BJ (cell line): Measurements from ENCODE around the gene TUBG2. TPM values are rescaled to one million over a fixed set of nuclear protein-coding genes. Genes with fewer than 3 reads are reported as not detected.
A peak's percentile ranks its signal among the peaks of the same experiment; 100 is the strongest.
"Not testable (repeated sequence)": the region's sequence is repeated elsewhere in the genome, so short reads cannot be mapped to it uniquely, and the experiment has no call there.

Experiments used
- CTCF ChIA-PET: fragments of 350-600 bp; formaldehyde crosslinking; extraction: SDS; loops from one replicate; lab custom pipeline; 2021; ENCODE audit warnings: antibody characterized with exemption, inconsistent platforms; lab: Yijun Ruan, JAX
- POLR2A ChIA-PET: fragments of 300-600 bp; sonication (Branson Sonifier 250); formaldehyde crosslinking; extraction: SDS; loops from one replicate; lab custom pipeline; 2021; ENCODE audit warnings: antibody characterized with exemption; lab: Charles Lee
- DNase-seq: peaks from one replicate; pipeline ENCODE4 v3.0.0-alpha.2; 2011; ENCODE audit warnings: low read depth
- H3K27me3 ChIP-seq: 2 replicates; pipeline ENCODE4 v1.6.0; 2011; ENCODE audit warnings: low read length; ENCODE audit not compliant: control insufficient read depth, insufficient read depth
- H3K36me3 ChIP-seq: 2 replicates; pipeline ENCODE4 v1.5.1; 2011; ENCODE audit warnings: low read length; ENCODE audit not compliant: control insufficient read depth, insufficient read depth
- H3K4me3 ChIP-seq: 2 replicates; pipeline ENCODE4 v1.5.1; 2011; ENCODE audit warnings: low read depth, mild to moderate bottlenecking, control low read depth, low read length
- polyA plus RNA-seq: library from polyadenylated mRNA; depleted of rRNA; stranded (reverse); fragments of >200 nt; gene quantifications from 2 replicates; pipeline ENCODE4 v1.2.3, GENCODE V29; 2011
- TF ChIP-seq, protein P1 (sequence below): IDR thresholded peaks from 2 replicates; pipeline ENCODE4 v1.5.1; 2011; ENCODE audit warnings: low read depth, mild to moderate bottlenecking, control low read depth, inconsistent platforms, low read length, moderate library complexity; ENCODE audit not compliant: insufficient read depth

The TUBG2 gene
- polyA plus RNA-seq, 1 experiment = 15.1 TPM

- H3K36me3 ChIP-seq = peaks cover 9% of the 10 kb centered on the region
- no peak for DNase-seq
- TF ChIP-seq, protein P1, sequence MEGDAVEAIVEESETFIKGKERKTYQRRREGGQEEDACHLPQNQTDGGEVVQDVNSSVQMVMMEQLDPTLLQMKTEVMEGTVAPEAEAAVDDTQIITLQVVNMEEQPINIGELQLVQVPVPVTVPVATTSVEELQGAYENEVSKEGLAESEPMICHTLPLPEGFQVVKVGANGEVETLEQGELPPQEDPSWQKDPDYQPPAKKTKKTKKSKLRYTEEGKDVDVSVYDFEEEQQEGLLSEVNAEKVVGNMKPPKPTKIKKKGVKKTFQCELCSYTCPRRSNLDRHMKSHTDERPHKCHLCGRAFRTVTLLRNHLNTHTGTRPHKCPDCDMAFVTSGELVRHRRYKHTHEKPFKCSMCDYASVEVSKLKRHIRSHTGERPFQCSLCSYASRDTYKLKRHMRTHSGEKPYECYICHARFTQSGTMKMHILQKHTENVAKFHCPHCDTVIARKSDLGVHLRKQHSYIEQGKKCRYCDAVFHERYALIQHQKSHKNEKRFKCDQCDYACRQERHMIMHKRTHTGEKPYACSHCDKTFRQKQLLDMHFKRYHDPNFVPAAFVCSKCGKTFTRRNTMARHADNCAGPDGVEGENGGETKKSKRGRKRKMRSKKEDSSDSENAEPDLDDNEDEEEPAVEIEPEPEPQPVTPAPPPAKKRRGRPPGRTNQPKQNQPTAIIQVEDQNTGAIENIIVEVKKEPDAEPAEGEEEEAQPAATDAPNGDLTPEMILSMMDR = peak; percentile 17; the same call in 1 of the 2 replicates
- ChIA-PET CTCF (interaction anchor here (1.7 kb wide), 1 partner anchor 62 kb away, joined by 6 read pairs; no protein-coding TSS in a partner anchor), POLR2A (no interaction called here)
- no peaks in the 10 kb centered on the region for H3K27me3 ChIP-seq
- H3K4me3 ChIP-seq = no peak overlapping the region
Measured at GRCh38 chr17:42618442-42619150, 40.5 kb upstream of the TUBG2 start.

GRCh38 chr17:42621987-42622386 lies 37.1 kb upstream of the TUBG2 start:
- H3K27me3 ChIP-seq, H3K4me3 ChIP-seq, H3K36me3 ChIP-seq, DNase-seq, POLR2A ChIA-PET: not testable (repeated sequence)
- CTCF ChIA-PET = interaction anchor here (1.1 to 1.8 kb wide), 2 partner anchors 13 to 202 kb away, joined by 4 to 8 read pairs; partner anchors contain the start of genes BECN1, RETREG3 and TUBG1

DNA sequence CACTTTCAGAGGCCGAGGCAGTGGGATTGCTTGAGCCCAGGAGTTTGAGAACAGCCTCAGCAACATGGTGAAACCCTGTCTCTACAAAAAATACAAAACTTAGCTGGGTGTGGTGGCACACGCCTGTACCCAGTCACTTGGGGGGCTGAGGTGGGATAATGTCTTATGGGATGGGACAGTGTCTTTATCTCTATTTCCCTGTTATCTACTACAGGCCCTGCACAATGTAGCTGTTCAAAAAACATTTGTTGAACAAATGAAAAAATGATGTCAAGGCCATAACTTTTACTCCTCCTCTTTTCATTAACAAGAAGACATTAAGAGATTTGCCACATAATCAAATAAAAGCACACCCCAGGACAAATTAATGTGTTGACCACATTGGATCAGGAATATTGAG lies 35.8 kb upstream of the TUBG2 start:
- DNase-seq = no peak
- TF ChIP-seq, protein P1 = no peak
- ChIA-PET POLR2A (interaction anchor here (0.6 kb wide), 1 partner anchor 16 kb away, joined by 8 read pairs; no protein-coding TSS in a partner anchor), CTCF (interaction anchor here (0.6 to 1.8 kb wide), 5 partner anchors 14 to 1138 kb away, joined by 3 to 8 read pairs (median 3); partner anchors contain the start of genes RETREG3 and TUBG1)
- no peaks in the 10 kb centered on the region; the same call in 1 of the 2 replicates for H3K27me3 ChIP-seq
- H3K4me3 ChIP-seq = no peak overlapping the region
- H3K36me3 ChIP-seq = no peaks in the 10 kb centered on the region

DNA sequence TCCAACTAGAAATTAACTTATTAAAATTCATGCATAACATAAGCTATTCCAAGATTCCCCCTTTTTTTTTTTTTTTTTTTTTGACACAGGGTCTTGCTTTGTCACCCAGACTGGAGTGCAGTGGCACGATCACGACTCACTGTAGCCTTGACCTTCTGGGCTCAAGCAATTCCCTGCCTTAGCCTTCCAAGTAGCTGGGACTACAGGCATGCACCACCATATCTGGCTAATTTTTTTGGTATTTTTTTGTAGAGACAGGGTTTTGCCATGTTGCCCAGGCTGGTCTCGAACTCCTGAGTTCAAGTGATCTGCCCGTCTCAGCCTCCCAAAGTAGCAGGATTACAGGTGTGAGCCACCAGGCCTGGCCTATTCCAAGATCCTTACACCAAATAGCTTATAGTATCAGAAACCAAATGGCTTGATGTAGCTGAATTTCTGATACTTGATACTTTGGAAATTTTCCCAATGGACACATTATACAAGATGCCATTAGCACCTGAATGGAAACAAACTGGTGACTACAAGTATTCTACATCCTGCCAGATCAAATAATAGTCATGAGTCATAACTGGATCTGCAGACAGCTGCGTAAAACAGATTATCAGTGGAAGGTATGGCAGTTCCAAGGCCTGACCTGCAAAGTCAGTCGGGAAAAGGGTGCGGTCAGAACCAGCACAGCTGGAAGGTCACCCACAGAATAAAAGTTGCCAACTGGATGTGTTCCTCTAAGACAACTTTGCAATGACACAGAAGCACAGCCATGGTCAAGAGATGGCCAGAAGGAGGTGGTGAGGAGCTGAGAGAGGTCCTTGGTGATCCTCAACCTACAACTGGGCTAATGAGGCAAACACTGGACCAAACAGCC lies 35.1 kb upstream of the TUBG2 start:
- TF ChIP-seq, protein P1 = no peak
- H3K27me3 ChIP-seq = no peaks in the 10 kb centered on the region; the same call in 1 of the 2 replicates
- no peaks in the 10 kb centered on the region for H3K36me3 ChIP-seq
- no peak overlapping the region for H3K4me3 ChIP-seq
- no peak for DNase-seq
- POLR2A ChIA-PET = interaction anchor here (0.6 kb wide), 1 partner anchor 17 kb away, joined by 8 read pairs; no protein-coding TSS in a partner anchor
- CTCF ChIA-PET = interaction anchor here (0.6 to 1.4 kb wide), 4 partner anchors 28 to 1137 kb away, joined by 3 to 4 read pairs (median 3); no protein-coding TSS in a partner anchor

DNA sequence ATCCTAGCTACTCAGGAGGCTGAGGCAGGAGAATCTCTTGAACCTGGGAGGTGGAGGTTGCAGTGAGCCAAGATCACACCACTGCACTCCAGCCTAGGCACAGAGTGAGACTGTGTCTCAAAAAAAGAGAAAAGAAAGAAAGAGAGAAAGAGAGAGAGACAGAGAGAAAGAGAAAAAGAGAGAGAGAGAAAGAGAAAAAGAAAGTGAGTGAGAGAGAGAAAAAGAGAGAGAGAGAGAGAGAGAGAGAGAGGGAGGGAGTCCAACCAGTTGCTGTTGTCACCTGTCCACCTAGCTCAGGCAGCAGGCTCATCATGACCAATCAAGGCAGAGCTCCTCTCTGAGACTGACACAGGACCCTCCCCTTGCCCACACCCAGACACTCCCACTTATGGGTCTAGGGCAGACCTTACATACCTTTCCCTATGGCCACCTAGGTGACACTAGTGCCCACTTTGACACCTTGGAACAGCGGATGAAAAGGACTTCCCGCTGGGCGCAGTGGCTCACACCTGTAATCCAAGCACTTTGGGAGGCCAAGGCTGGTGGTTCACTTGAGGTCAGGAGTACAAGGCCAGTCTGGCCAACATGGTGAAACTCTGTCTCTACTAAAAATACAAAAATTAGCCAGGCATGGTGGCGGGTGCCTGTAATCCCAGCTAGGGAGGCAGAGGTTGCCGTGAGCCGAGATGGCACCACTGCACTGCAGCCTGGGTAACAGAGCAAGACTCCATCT lies 31.9 kb upstream of the TUBG2 start:
- H3K36me3 ChIP-seq, DNase-seq, H3K4me3 ChIP-seq, H3K27me3 ChIP-seq, POLR2A ChIA-PET: not testable (repeated sequence)
- CTCF ChIA-PET = interaction anchor here (0.7 kb wide), 1 partner anchor 806 kb away, joined by 3 read pairs; no protein-coding TSS in a partner anchor
